DMS153 treated with DMSO at 0.1 percent for 48 hours (cell line): Measurements from ENCODE around the gene UBXN11.

Experiments used
- DNase-seq: peaks from one replicate; lab custom pipeline; 2025; ENCODE audit not compliant: unreplicated experiment; lab: John Stamatoyannopoulos, UW

UBXN11 gene

GRCh38 chr1:26269198-26269550 lies 37.3 kb downstream of the UBXN11 start:
- DNase-seq: no peak

DNA sequence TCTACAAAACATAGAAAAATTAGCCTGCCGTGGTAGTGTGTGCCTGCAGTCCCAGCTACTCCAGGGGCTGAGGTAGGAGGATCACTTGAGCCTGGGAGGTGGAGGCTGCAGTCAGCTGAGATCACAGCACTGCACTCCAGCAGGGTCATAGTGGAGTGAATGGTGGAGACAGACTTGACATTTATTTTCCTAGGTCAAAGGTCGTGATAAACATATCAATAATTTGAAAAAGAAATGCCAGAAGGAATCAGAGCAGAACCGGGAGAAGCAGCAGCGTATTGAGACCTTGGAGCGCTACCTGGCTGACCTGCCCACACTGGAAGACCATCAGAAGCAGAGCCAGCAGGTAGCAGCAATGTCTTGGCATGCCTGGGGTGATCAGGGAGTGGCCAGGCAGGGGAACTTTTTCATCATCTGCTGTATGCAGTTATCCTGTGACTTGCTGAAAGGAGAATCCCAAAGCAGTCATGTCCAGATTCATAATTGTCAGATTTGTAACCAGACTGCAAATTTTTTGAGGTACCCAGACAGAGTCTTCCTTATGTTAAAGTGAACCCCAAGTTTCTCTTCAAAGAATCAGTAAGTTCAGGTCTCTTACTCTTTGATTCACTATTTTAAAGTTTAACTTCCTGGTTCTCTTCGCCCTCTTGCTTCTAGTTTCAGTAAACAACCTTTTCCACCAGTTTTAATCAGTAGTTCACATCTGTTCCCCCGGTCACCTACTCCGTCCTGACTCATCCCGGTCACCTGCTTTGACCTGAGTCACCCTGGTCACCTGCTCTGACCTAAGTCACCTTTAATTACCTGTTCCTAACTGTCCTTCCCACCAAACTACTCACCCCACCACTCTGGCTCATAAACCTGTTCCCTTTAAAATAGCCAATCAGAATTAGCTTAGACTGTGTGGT lies 37.9 kb downstream of the UBXN11 start:
- DNase-seq: no peak

DNA sequence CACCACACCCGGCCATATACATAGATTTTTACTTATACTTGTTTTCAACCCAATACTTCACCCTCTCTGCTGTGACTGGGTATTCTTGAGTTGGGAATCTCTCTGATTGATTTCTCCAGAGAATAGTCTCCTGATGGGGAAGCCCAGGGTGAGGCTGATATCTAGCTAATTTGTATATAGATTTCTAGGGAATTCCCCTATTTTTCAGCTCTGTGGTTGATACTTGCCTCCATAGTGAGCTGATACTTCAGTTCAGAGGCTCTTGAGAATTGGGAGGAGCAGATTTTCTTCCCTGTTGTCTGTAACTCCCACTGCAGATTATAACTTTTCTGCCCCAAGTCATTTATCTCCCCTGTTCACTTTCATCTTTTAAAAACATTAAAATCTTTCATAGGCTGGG lies 41.0 kb downstream of the UBXN11 start:
- DNase-seq: no peak

- no peak for DNase-seq
These were observed 43.2 kb downstream of the UBXN11 start for GRCh38 chr1:26263212-26263611.

GRCh38 chr1:26259578-26259977 lies 46.9 kb downstream of the UBXN11 start:
- DNase-seq: no peak

DNA sequence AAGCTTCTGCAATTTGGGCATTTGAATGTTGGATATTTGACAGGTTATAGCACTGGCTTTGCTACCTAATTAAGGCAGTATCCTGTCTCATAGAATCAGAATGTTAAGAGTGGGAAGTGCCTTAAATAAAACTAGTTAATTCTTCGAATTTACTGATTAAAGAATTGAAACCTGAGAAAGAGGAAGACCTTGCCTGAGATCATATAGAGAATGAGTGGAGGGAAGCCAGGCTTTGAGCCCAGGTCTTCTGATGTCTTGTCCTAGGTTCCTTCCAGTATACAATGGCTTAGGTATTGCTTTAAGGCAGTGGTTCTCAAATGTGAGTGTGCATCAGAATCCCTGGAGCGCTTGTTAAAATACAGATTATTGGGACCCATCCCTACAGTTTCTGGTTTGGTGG lies 47.4 kb downstream of the UBXN11 start:
- DNase-seq: no peak

- no peak for DNase-seq
These were observed 49.2 kb downstream of the UBXN11 start for GRCh38 chr1:26257222-26257621.

DNA sequence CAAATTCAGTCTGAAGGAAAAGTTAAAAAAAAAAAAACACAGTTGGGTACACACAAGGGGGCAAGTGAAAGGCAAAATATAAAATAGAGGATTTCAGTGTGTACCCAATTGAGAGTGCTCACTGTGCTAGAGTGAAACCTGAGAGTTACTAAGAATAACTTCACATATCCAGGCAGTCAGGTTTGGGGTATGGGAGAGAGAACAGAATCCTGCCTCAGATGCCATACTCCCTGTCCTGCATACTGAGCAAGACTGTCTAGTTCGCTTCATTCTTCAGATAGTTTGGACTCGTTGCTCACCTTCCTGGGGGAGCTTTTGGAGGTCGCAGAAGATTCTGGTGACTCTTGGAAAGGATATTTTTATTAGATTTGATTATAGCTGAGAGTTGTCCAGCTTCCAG lies 52.0 kb downstream of the UBXN11 start:
- DNase-seq: no peak

DNA sequence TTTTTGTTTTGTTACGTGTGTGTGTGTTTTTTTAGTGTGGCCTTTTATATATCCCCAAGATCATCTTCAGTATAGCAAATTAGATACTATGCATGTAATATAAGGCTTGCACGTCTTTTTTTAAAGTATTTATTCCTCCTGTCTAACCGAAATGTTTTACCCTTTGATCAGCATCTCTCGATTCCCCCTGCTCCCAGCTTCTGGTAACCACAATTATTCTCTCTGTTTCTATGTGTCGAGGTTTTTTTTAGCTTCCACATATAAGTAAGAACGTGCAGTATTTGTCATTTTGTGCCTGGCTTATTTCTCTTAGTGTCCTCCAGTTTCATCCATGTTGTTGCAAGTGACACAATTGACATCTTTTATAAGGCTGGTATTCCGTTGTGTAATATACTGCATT lies 53.7 kb downstream of the UBXN11 start:
- no peak for DNase-seq

DNA sequence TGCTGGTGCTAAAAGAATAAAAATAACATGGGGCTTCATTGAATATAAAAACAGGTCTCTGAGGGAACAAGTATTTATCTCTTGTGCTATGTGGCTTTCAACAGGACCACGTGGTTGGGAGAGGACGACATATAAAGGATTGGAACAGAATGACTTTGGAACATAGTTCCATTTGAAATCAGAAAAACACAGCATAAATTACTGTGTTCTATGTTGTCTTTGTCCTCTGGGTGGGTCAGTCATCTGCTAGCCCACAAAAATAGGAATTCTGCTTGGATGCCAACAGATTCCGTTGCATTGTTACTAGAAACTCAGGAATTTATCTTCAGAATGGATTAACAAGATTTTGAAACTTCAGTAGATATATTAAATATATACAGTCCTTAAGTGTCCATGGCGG lies 66.5 kb downstream of the UBXN11 start:
- no peak for DNase-seq

DNA sequence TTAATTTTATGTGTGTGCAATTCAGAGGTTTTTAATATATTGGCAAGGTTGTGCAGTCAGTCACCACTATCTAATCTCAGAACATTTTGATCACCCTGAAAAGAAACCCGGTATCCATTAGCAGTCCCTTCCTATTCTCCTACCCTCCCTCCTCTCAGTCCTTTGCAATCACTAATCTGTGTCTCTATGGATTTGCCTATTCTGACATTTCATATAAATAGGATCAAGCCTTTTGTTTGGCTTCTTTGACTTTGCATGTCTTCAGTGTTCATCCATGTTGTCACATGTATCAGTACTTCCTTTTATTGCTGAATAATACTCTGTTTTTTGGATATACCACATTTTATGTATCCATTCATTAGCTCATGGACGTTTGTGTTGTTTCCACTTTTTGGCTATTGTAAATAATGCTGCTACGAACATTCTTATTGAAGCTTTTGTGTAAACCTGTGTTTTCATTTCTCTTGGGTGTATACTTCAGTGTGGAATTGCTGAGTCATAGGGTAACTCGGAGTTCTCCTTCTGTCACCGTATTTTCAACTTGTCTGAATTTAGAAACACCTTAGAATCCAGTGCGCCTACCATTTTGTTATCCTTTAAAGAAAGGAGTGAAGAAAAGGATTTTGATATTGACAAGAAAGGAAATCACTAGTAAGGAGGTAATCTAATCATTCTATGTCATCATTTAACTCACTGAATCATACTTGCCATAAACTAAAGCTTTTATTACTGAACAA lies 69.0 kb downstream of the UBXN11 start:
- DNase-seq: no peak

- peak; percentile 15 for DNase-seq
These were observed 71.6 kb downstream of the UBXN11 start for GRCh38 chr1:26234644-26235370.

DNA sequence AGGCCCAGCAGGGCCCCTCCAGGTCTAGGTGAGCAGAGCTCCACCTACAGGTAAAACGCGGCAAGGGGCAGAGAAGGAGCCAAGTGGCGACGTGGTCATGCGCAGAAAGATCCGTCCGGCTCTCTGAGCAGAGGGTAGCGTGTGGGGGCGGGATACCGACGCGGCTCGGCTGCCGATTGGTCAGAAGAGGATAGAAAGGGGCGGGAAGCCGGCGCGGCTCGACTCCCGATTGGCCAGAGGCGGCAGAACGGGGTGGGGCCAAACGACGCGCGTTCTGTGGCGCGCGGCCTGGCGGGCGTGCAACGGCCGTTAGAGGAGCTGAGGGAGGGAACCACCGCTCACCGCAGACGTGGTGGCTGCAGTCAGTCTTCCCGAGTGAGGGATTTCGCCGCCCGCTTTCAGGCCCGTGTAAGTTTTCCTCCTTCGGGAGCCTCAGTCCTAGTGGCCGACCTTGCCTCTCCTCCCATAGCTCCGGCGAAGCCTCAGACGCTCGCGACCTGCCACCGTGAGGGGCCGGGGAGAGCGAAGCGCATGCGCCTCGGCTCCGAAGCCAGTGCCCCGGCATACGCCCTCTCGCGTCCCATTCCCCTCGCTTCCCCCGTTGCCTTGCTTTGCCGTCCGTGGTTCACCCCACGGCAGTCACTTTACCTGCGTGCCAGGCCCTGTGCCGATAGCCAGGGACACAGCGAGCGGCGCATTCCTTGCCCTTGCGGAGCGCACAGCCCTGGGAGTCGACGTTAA lies 72.4 kb downstream of the UBXN11 start, which contains the start of gene CEP85:
Gene CEP85, plus strand, starts transcription at position 298 of the 741 bp plus-strand sequence. CDS start 5,584 bp downstream, outside the sequence.
- peak; percentile 100 for DNase-seq
